Progenitor cell of endocrine pancreas (in vitro differentiated cells): ENCODE results near the gene TNRC6B. TPM values are rescaled to one million over a fixed set of nuclear protein-coding genes. Genes with fewer than 3 reads are reported as not detected.

Source experiments
- DNase-seq: peaks from one replicate; pipeline ENCODE4 v3.0.0; 2021; ENCODE audit warnings: low spot score; ENCODE audit not compliant: unreplicated experiment
- H3K27ac Mint-ChIP-seq: 2 replicates; pipeline ENCODE4 v1.8.0; 2021; ENCODE audit warnings: mild to moderate bottlenecking, moderate library complexity, mixed read lengths
- H3K27me3 Mint-ChIP-seq: 2 replicates; pipeline ENCODE4 v1.8.0; 2021; ENCODE audit warnings: mixed read lengths
- H3K36me3 Mint-ChIP-seq: 2 replicates; pipeline ENCODE4 v1.8.0; 2022; ENCODE audit warnings: mixed read lengths; ENCODE audit not compliant: insufficient read depth
- H3K4me1 Mint-ChIP-seq: 2 replicates; pipeline ENCODE4 v1.8.0; 2021; ENCODE audit warnings: low read depth, mixed read lengths
- H3K4me3 Mint-ChIP-seq: 2 replicates; pipeline ENCODE4 v1.8.0; 2021; ENCODE audit warnings: low read depth, mild to moderate bottlenecking, moderate library complexity, mixed read lengths
- H3K9me3 Mint-ChIP-seq: 2 replicates; pipeline ENCODE4 v1.8.0; 2021; ENCODE audit warnings: low read depth, mixed read lengths
- total RNA-seq: library from RNA; stranded (reverse); gene quantifications from 2 replicates; pipeline ENCODE4 v1.2.1, GENCODE V29; 2021
- TF ChIP-seq, protein P1 (sequence below): fragments of 200-600 bp; sonication (generic); IDR thresholded peaks from one replicate; pipeline ENCODE4 v1.5.0; 2021; ENCODE audit warnings: antibody characterized with exemption, mild to moderate bottlenecking; ENCODE audit not compliant: unreplicated experiment

Gene TNRC6B
- total RNA-seq, 1 donor from 2014 or later, result 73.2 TPM

DNA sequence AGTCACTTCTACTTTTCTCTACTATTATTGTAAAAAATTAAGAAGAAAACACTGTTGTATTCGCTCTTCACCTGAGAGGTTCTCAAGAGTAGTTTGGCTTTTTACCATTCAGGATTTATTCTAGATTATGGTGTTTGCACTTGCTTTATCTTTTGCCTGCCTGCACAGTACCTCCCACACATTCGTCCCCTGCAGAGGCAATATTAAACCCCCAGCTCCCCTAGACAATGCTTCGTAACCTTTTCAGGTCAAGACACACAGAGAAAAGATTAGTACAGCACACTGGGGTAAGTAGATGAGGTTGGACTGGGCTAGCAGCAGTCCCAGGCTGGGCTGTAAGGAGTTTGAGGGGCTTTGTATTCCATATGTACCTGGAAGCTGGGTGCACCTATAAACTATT lies 62.4 kb downstream of the TNRC6B start:
- DNase-seq, result no peak
- Mint-ChIP-seq H3K27ac (peak overlapping the region; percentile 62), H3K4me3 (no peak overlapping the region), H3K27me3 (no peaks in the 10 kb centered on the region), H3K9me3 (no peaks in the 10 kb centered on the region), H3K4me1 (peaks cover 31% of the 10 kb centered on the region), H3K36me3 (peaks cover 9% of the 10 kb centered on the region)
- TF ChIP-seq, protein P1, sequence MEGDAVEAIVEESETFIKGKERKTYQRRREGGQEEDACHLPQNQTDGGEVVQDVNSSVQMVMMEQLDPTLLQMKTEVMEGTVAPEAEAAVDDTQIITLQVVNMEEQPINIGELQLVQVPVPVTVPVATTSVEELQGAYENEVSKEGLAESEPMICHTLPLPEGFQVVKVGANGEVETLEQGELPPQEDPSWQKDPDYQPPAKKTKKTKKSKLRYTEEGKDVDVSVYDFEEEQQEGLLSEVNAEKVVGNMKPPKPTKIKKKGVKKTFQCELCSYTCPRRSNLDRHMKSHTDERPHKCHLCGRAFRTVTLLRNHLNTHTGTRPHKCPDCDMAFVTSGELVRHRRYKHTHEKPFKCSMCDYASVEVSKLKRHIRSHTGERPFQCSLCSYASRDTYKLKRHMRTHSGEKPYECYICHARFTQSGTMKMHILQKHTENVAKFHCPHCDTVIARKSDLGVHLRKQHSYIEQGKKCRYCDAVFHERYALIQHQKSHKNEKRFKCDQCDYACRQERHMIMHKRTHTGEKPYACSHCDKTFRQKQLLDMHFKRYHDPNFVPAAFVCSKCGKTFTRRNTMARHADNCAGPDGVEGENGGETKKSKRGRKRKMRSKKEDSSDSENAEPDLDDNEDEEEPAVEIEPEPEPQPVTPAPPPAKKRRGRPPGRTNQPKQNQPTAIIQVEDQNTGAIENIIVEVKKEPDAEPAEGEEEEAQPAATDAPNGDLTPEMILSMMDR, result no peak

DNA sequence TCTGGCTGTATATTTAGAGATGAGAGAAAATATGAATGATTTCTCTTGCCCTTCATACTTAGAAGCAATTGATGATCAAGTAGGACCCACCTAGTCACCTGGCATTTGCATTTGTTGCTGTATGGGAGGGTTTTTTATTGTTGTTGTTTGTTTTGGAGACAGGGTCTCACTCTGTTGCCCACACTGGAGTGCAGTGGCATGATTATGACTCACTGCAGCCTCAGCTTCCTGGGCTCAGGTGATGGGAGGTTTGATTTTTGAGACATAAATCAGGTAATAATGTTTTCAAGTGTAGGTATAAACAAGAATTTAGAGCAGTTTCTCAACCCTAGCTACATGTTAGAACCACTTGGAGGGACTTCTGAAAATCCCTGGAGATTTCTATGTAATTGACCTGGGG lies 63.0 kb downstream of the TNRC6B start:
- Mint-ChIP-seq H3K36me3 (peaks cover 8% of the 10 kb centered on the region), H3K9me3 (no peaks in the 10 kb centered on the region), H3K27ac (peak overlapping the region; percentile 62), H3K4me1 (peaks cover 31% of the 10 kb centered on the region), H3K27me3 (no peaks in the 10 kb centered on the region), H3K4me3 (no peak overlapping the region)
- DNase-seq, result no peak
- TF ChIP-seq, protein P1, result no peak

DNA sequence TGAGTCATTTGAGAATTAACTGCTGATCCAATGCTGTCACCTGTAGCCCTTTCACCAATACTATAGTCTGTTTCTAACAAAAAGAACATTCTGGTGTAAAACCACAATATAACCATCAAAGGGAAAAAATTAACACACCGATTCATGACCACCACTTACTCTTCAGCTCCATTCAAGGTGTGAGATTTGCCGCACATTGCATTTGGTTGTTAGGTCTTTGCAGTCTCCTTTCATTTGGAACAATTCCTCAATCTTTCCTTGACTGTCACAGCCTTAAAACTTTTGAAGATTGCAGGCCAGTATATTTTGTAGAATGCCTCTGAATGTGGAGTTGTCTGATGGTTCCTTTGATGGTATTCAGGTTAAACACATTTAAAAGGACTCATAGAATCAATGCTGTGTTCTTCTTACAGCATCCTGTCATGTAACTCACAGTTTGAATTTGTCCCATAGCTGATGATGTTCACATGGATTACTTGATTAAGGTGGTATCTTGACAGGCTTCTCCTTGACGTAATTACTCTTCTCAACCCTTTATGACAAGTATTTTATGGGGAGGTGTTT lies 63.6 kb downstream of the TNRC6B start:
- H3K27me3 Mint-ChIP-seq, result no peaks in the 10 kb centered on the region
- peaks cover 31% of the 10 kb centered on the region for H3K4me1 Mint-ChIP-seq
- H3K9me3 Mint-ChIP-seq, result no peaks in the 10 kb centered on the region
- H3K36me3 Mint-ChIP-seq, result peaks cover 11% of the 10 kb centered on the region
- TF ChIP-seq, protein P1, result no peak
- no peak overlapping the region for H3K4me3 Mint-ChIP-seq
- no peak overlapping the region for H3K27ac Mint-ChIP-seq
- no peak for DNase-seq

DNA sequence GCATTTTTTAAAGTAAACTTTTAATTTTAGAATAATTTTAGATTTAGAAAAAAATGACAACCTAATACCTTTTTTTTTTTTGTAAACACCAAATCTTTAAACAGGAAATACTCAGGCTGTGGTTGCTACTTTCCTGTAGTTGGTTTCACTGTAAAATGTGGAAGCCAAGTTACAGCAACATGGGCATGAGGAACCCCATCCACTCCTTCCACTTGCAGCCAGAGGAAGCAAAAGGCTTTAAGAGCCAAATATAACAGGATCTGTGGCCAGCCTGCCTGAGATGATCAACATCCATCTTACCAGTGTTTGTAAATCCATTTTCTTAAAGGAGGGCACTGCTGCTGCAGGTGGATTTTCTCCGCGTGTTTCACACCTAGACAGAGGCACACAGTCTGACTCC lies 66.2 kb downstream of the TNRC6B start:
- no peaks in the 10 kb centered on the region for H3K9me3 Mint-ChIP-seq
- TF ChIP-seq, protein P1, result no peak
- H3K4me1 Mint-ChIP-seq, result peaks cover 23% of the 10 kb centered on the region
- peaks cover 10% of the 10 kb centered on the region for H3K36me3 Mint-ChIP-seq
- no peaks in the 10 kb centered on the region for H3K27me3 Mint-ChIP-seq
- no peak for DNase-seq
- H3K4me3 Mint-ChIP-seq, result no peak overlapping the region
- H3K27ac Mint-ChIP-seq, result no peak overlapping the region

DNA sequence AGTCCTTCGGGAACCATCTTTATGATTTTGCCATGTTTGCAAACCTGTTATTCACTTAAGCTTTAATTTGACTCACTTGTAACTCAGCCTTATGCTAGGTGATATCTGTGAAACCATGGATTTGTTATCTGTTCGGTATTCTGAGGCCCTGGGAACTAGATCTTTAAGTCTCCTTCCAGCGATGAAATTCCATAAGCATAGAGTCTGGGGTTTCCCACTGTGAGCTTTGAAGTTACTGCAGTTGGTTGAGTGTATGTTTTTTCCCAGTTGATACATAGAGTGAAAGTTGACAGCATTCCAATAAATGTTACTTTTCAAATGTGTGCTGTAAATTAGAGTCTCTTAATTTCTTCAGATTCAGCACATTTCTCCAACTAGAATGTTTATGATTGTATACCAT lies 66.9 kb downstream of the TNRC6B start:
- Mint-ChIP-seq H3K27ac (no peak overlapping the region), H3K4me1 (peaks cover 19% of the 10 kb centered on the region), H3K4me3 (no peak overlapping the region), H3K9me3 (no peaks in the 10 kb centered on the region), H3K27me3 (no peaks in the 10 kb centered on the region), H3K36me3 (peaks cover 10% of the 10 kb centered on the region)
- TF ChIP-seq, protein P1, result no peak
- DNase-seq, result no peak
